ENCODE results near the gene ARHGEF40. TPM values are rescaled to one million over a fixed set of nuclear protein-coding genes. Genes with fewer than 3 reads are reported as not detected.

Gene ARHGEF40
- total RNA-seq, 3 donors from 2014 or later (not counting 1 experiment from before 2014, with no cell fraction given), result 4.4 to 6.9 (median 6.0) TPM

GRCh38 chr14:21101802-21102413 lies 31.8 kb downstream of the ARHGEF40 start:
- Mint-ChIP-seq H3K27me3 (ENCODE audit: low read depth in 2 of 2) (peaks cover 0 to 4% of the 10 kb centered on the region in 2 donors), H3K4me3 (peak overlapping the region; percentile 21), H3K9me3 (no peaks in the 10 kb centered on the region), H3K4me1 (peaks cover 33 to 38% of the 10 kb centered on the region in 2 donors), H3K27ac (peak overlapping the region in 1 of 2 donors; percentile 91), H3K36me3 (no peaks in the 10 kb centered on the region)
- H3K27ac ChIP-seq (ENCODE audit: low read length), result no peak overlapping the region
- intact Hi-C loops (cut with micrococcal nuclease), result loop anchor here (5.0 kb wide), 1 partner anchor 640 kb away; the partner anchor contains the start of gene PIP4P1
- no peaks in the 10 kb centered on the region for H3K9me3 ChIP-seq (ENCODE audit: control insufficient read depth, insufficient read depth, low read length)
- ATAC-seq, result no peak
- no peaks in the 10 kb centered on the region for H3K27me3 ChIP-seq (ENCODE audit: control insufficient read depth, insufficient read depth, low read length)
- no peaks in the 10 kb centered on the region for H3K36me3 ChIP-seq (ENCODE audit: control insufficient read depth, insufficient read depth, low read length)
- H3K4me3 ChIP-seq (ENCODE audit: low read length), result no peak overlapping the region
- 88% methylated on average over 5 of the region's 8 CpGs for WGBS (ENCODE audit: insufficient coverage)
- no peak for DNase-seq
- peaks cover 33% of the 10 kb centered on the region for H3K4me1 ChIP-seq (ENCODE audit: control insufficient read depth, insufficient read depth, low read length)
- no peak for TF ChIP-seq CTCF (IDR thresholded peaks at IDR 0.05)

GRCh38 chr14:21102521-21103410 lies 32.7 kb downstream of the ARHGEF40 start:
- H3K36me3 Mint-ChIP-seq, result no peaks in the 10 kb centered on the region
- H3K27me3 Mint-ChIP-seq (ENCODE audit: low read depth in 2 of 2), result peaks cover 0 to 4% of the 10 kb centered on the region in 2 donors

GRCh38 chr14:21103411-21103709 lies 33.3 kb downstream of the ARHGEF40 start:
- Histone ChIP-seq H3K4me1 (ENCODE audit: control insufficient read depth, insufficient read depth, low read length) (peaks cover 26% of the 10 kb centered on the region), H3K27ac (ENCODE audit: low read length) (peak overlapping the region; percentile 100), H3K9me3 (ENCODE audit: control insufficient read depth, insufficient read depth, low read length) (no peaks in the 10 kb centered on the region), H3K4me3 (ENCODE audit: low read length) (peak overlapping the region; percentile 60), H3K27me3 (ENCODE audit: control insufficient read depth, insufficient read depth, low read length) (no peaks in the 10 kb centered on the region), H3K36me3 (ENCODE audit: control insufficient read depth, insufficient read depth, low read length) (no peaks in the 10 kb centered on the region)
- H3K9me3 Mint-ChIP-seq, result no peaks in the 10 kb centered on the region
- H3K27me3 Mint-ChIP-seq (ENCODE audit: low read depth in 2 of 2), result peaks cover 0 to 4% of the 10 kb centered on the region in 2 donors
- DNase-seq (no peak), ATAC-seq (no peak)
- peak overlapping the region; percentile 92 for H3K4me3 Mint-ChIP-seq
- peak overlapping the region; percentile 91 to 95 for H3K27ac Mint-ChIP-seq
- peaks cover 34 to 41% of the 10 kb centered on the region in 2 donors for H3K4me1 Mint-ChIP-seq
- intact Hi-C loops (cut with micrococcal nuclease), result loop anchor here (5.0 kb wide), 1 partner anchor 641 kb away; the partner anchor contains the start of gene PIP4P1
- H3K36me3 Mint-ChIP-seq, result no peaks in the 10 kb centered on the region
- under 1% methylated on average over 9 of the region's 9 CpGs for WGBS (ENCODE audit: insufficient coverage)
- peak; percentile 62 for TF ChIP-seq CTCF (IDR thresholded peaks at IDR 0.05)

More at GRCh38 chr14:21102521-21103410, 32.7 kb downstream of the ARHGEF40 start:
- no peaks in the 10 kb centered on the region for H3K27me3 ChIP-seq (ENCODE audit: control insufficient read depth, insufficient read depth, low read length)
- H3K36me3 ChIP-seq (ENCODE audit: control insufficient read depth, insufficient read depth, low read length), result no peaks in the 10 kb centered on the region
- H3K27ac ChIP-seq (ENCODE audit: low read length), result peak overlapping the region; percentile 100
- WGBS (ENCODE audit: insufficient coverage), result 32% methylated on average over 9 of the region's 9 CpGs
- no peak for DNase-seq
- no peak for ATAC-seq
- H3K4me3 ChIP-seq (ENCODE audit: low read length), result peak overlapping the region; percentile 60
- H3K4me1 Mint-ChIP-seq, result peaks cover 34 to 41% of the 10 kb centered on the region in 2 donors
- intact Hi-C loops (cut with micrococcal nuclease), result loop anchor here (5.0 kb wide), 1 partner anchor 640 kb away; the partner anchor contains the start of gene PIP4P1
- H3K4me1 ChIP-seq (ENCODE audit: control insufficient read depth, insufficient read depth, low read length), result peaks cover 27% of the 10 kb centered on the region
- no peaks in the 10 kb centered on the region for H3K9me3 ChIP-seq (ENCODE audit: control insufficient read depth, insufficient read depth, low read length)
- H3K9me3 Mint-ChIP-seq, result no peaks in the 10 kb centered on the region
- no peak for TF ChIP-seq CTCF (IDR thresholded peaks at IDR 0.05)
- peak overlapping the region; percentile 91 to 95 for H3K27ac Mint-ChIP-seq
- H3K4me3 Mint-ChIP-seq, result peak overlapping the region; percentile 92
